Large intestine (tissue), 3 donors: ENCODE measurements around the gene SEPTIN6. TPM values are rescaled to one million over a fixed set of nuclear protein-coding genes. Genes with fewer than 3 reads are reported as not detected.

ENCODE experiments used
- DNase-seq, 2 donors: peaks; one replicate each; pipeline versions ENCODE4 v3.0.0 to v3.0.0-alpha.2; 2013
- H3K27ac ChIP-seq: one replicate; pipeline ENCODE4 v1.5.1; 2013; ENCODE audit warnings: low read length
- H3K27me3 ChIP-seq: 2 replicates; pipeline ENCODE4 v1.6.1; 2013; ENCODE audit warnings: low read length; ENCODE audit not compliant: control insufficient read depth, insufficient read depth
- H3K36me3 ChIP-seq: 2 replicates; pipeline ENCODE4 v1.6.1; 2013; ENCODE audit warnings: low read length; ENCODE audit not compliant: control insufficient read depth, insufficient read depth
- H3K4me1 ChIP-seq: one replicate; pipeline ENCODE4 v1.6.1; 2013; ENCODE audit warnings: low read length; ENCODE audit not compliant: control insufficient read depth, insufficient read depth
- H3K4me3 ChIP-seq: one replicate; pipeline ENCODE4 v1.5.1; 2013; ENCODE audit warnings: low read length
- H3K9me3 ChIP-seq: one replicate; pipeline ENCODE4 v1.6.1; 2013; ENCODE audit warnings: mild to moderate bottlenecking, low read depth, low read length, moderate library complexity; ENCODE audit not compliant: control insufficient read depth
- WGBS: methylation state at CpG from one replicate; pipeline ENCODE4 v1.1.5; 2013; ENCODE audit warnings: low lambda C conversion rate; ENCODE audit not compliant: insufficient coverage; 5-methylcytosine and 5-hydroxymethylcytosine counted together
- polyA plus RNA-seq: library from polyadenylated mRNA; unstranded; fragments of 120-200 nt; gene quantifications from one replicate; pipeline ENCODE4 v1.2.1, GENCODE V29; 2013

SEPTIN6 gene
- polyA plus RNA-seq, 1 donor = 29.2 TPM

DNA sequence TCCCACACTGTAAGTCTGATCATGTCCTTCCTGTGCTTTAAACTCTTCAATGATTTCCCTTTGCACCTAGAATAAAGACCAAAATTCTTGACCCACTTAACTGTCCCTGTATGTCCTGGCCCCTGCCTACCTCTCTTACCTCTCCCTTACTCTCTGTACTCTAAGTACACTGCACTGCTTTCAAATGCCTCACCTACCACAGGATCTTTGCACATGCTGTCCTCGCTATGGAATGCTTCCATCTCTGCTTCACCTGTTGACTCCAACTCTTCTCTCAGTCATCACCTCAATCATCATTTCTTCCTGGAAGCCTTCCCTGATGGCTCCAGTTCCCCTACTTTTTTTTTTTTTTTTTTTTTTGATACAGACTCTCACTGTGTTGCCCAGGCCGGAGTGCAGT, 29.0 kb upstream of the SEPTIN6 start:
- WGBS = no CpG with 5 or more reads among the region's 2 CpGs
- Histone ChIP-seq H3K4me1 (no peaks in the 10 kb centered on the region), H3K27me3 (no peaks in the 10 kb centered on the region), H3K36me3 (no peaks in the 10 kb centered on the region), H3K27ac (no peak overlapping the region), H3K9me3 (no peaks in the 10 kb centered on the region), H3K4me3 (no peak overlapping the region)
- no peak for DNase-seq

DNA sequence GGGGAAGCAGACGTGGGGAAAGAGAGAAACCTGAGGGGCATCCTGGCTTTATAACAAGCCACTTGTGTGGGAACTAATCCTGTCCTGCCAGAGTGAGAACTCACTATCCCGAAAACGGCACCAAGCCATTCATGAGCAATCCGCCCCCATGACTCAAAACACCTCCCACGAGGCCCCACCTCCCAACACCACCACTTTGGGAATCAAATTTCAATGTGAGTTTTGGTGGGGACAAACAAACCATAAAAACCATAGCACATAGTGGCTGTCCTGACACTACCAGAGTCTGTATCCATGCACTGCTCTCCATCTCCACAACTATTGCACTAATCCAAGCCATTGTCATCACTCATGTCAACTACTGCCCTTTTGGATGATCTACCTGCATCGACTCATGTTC, 28.5 kb upstream of the SEPTIN6 start:
- no peaks in the 10 kb centered on the region for H3K9me3 ChIP-seq
- H3K27ac ChIP-seq = no peak overlapping the region
- no peaks in the 10 kb centered on the region for H3K36me3 ChIP-seq
- H3K4me3 ChIP-seq = no peak overlapping the region
- no peaks in the 10 kb centered on the region for H3K4me1 ChIP-seq
- WGBS = no CpG with 5 or more reads among the region's 6 CpGs
- H3K27me3 ChIP-seq = no peaks in the 10 kb centered on the region
- no peak for DNase-seq

- WGBS = no CpG with 5 or more reads among the region's 3 CpGs
These were observed 16.7 kb upstream of the SEPTIN6 start for GRCh38 chrX:119709630-119710029.

GRCh38 chrX:119708936-119709335, 16.0 kb upstream of the SEPTIN6 start:
- H3K4me1 ChIP-seq = no peaks in the 10 kb centered on the region
- no peak overlapping the region for H3K27ac ChIP-seq
- no peaks in the 10 kb centered on the region for H3K36me3 ChIP-seq
- no peaks in the 10 kb centered on the region for H3K27me3 ChIP-seq
- H3K4me3 ChIP-seq = no peak overlapping the region
- DNase-seq = no peak
- H3K9me3 ChIP-seq = no peaks in the 10 kb centered on the region
- WGBS = no CpG with 5 or more reads among the region's 2 CpGs

More at GRCh38 chrX:119709630-119710029, 16.7 kb upstream of the SEPTIN6 start:
- H3K9me3 ChIP-seq = no peaks in the 10 kb centered on the region
- H3K27ac ChIP-seq = no peak overlapping the region
- H3K36me3 ChIP-seq = no peaks in the 10 kb centered on the region
- no peak for DNase-seq
- H3K4me3 ChIP-seq = no peak overlapping the region
- no peaks in the 10 kb centered on the region for H3K4me1 ChIP-seq
- no peaks in the 10 kb centered on the region for H3K27me3 ChIP-seq

GRCh38 chrX:119706616-119707015, 13.6 kb upstream of the SEPTIN6 start:
- H3K9me3 ChIP-seq = no peaks in the 10 kb centered on the region
- no peaks in the 10 kb centered on the region for H3K36me3 ChIP-seq
- WGBS = no CpG with 5 or more reads among the region's 5 CpGs
- no peaks in the 10 kb centered on the region for H3K27me3 ChIP-seq
- H3K4me3 ChIP-seq = no peak overlapping the region
- H3K27ac ChIP-seq = no peak overlapping the region
- no peaks in the 10 kb centered on the region for H3K4me1 ChIP-seq
- DNase-seq = no peak

DNA sequence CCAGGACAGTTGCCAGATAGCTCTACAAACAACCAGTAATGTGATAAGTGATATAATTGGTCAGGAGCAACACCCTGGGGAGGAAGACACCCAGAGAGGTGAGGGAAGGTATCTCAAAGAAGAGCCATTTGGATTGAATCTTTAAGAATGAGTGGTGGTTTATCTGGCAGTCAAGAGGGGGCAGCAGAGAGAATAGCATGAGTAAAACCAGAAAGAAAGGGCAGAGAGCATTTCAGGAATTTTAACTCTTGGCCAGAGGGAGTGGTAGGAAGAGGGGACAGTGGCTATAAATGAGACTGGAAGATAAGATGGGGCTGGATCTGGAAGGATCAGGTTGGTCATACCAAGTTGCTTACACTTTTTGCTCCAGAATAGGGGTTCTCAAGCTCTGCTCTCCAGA, 5.9 kb upstream of the SEPTIN6 start:
- Histone ChIP-seq H3K36me3 (no peaks in the 10 kb centered on the region), H3K9me3 (no peaks in the 10 kb centered on the region), H3K4me1 (peaks cover under 1% of the 10 kb centered on the region), H3K27me3 (no peaks in the 10 kb centered on the region), H3K27ac (no peak overlapping the region), H3K4me3 (no peak overlapping the region)
- peak in 1 of 2 donors; percentile 57 for DNase-seq

GRCh38 chrX:119696251-119696890, 3.4 kb upstream of the SEPTIN6 start:
- H3K9me3 ChIP-seq = no peaks in the 10 kb centered on the region
- H3K4me1 ChIP-seq = peaks cover 2% of the 10 kb centered on the region
- no peak overlapping the region for H3K27ac ChIP-seq
- H3K36me3 ChIP-seq = no peaks in the 10 kb centered on the region
- DNase-seq = no peak
- WGBS = no CpG with 5 or more reads among the region's 9 CpGs
- no peaks in the 10 kb centered on the region for H3K27me3 ChIP-seq
- no peak overlapping the region for H3K4me3 ChIP-seq

GRCh38 chrX:119695535-119696050, 2.6 kb upstream of the SEPTIN6 start:
- DNase-seq = no peak
- Histone ChIP-seq H3K27me3 (no peaks in the 10 kb centered on the region), H3K4me1 (peaks cover 2% of the 10 kb centered on the region), H3K27ac (no peak overlapping the region), H3K36me3 (no peaks in the 10 kb centered on the region), H3K9me3 (no peaks in the 10 kb centered on the region), H3K4me3 (no peak overlapping the region)
- no CpG with 5 or more reads among the region's 12 CpGs for WGBS

GRCh38 chrX:119694601-119695534, 1.9 kb upstream of the SEPTIN6 start:
- no CpG with 5 or more reads among the region's 39 CpGs for WGBS
- no peaks in the 10 kb centered on the region for H3K27me3 ChIP-seq
- H3K4me1 ChIP-seq = peaks cover 2% of the 10 kb centered on the region
- no peaks in the 10 kb centered on the region for H3K9me3 ChIP-seq
- no peak for DNase-seq
- no peak overlapping the region for H3K27ac ChIP-seq
- no peaks in the 10 kb centered on the region for H3K36me3 ChIP-seq
- H3K4me3 ChIP-seq = no peak overlapping the region

DNA sequence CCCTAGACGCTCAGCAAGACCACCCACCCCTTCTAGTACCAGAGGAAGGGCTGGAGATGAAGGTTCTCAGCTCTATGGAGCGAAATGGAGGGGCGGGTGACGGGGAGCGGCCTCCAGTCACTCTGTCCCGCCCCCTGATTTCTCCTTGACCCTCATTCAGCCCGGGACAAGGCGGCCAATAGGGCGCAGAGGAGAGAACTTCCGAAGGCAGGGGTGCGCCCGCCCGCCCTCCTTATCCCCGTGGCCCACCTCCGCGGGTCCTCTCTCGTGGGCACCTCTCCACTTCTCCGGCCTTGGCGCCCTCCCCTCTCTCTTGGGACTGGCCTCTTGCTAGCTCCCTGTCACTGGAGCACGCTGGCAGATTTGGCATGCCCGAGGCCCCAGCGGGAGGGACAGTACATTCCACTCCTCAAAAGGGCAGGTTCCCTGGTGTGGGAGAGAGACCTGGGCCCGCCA, 1.1 kb upstream of the SEPTIN6 start:
- H3K4me3 ChIP-seq = peak overlapping the region; percentile 67
- H3K36me3 ChIP-seq = no peaks in the 10 kb centered on the region
- no peak for DNase-seq
- peaks cover 2% of the 10 kb centered on the region for H3K4me1 ChIP-seq
- no peaks in the 10 kb centered on the region for H3K27me3 ChIP-seq
- H3K9me3 ChIP-seq = no peaks in the 10 kb centered on the region
- WGBS = no CpG with 5 or more reads among the region's 23 CpGs
- no peak overlapping the region for H3K27ac ChIP-seq
